Right kidney (tissue), 1 donor: ENCODE data around the gene SYVN1.

Source experiments
- DNase-seq: peaks from one replicate; pipeline ENCODE4 v3.0.0-alpha.2; 2016

The SYVN1 gene

GRCh38 chr11:65087827-65088226 is 46.5 kb downstream of the SYVN1 start:
- no peak for DNase-seq

GRCh38 chr11:65087216-65087615 is 47.1 kb downstream of the SYVN1 start:
- DNase-seq: no peak

- no peak for DNase-seq
These were observed 47.5 kb downstream of the SYVN1 start for GRCh38 chr11:65086809-65087208.

DNA sequence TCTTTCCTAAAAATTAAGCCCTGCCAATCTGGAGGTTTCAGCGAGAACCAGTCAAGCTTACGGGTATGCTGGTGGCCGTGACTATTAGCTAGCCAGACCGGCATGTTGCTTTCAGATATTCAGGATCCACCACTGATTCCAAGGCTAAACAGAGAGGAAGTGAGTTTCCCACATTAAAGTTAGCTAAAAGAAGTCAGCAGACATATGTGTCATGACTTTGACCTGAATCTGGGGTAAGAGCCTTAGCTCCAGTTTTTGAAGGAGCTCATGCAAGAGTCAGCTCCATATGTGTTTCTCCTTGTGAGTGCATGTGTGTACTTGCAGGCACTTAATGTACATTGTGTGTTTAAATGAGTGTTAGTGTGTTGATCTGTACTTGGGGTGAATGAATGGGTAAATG is 48.9 kb downstream of the SYVN1 start:
- no peak for DNase-seq

- no peak for DNase-seq
These were observed 49.5 kb downstream of the SYVN1 start for GRCh38 chr11:65084598-65085375.

DNA sequence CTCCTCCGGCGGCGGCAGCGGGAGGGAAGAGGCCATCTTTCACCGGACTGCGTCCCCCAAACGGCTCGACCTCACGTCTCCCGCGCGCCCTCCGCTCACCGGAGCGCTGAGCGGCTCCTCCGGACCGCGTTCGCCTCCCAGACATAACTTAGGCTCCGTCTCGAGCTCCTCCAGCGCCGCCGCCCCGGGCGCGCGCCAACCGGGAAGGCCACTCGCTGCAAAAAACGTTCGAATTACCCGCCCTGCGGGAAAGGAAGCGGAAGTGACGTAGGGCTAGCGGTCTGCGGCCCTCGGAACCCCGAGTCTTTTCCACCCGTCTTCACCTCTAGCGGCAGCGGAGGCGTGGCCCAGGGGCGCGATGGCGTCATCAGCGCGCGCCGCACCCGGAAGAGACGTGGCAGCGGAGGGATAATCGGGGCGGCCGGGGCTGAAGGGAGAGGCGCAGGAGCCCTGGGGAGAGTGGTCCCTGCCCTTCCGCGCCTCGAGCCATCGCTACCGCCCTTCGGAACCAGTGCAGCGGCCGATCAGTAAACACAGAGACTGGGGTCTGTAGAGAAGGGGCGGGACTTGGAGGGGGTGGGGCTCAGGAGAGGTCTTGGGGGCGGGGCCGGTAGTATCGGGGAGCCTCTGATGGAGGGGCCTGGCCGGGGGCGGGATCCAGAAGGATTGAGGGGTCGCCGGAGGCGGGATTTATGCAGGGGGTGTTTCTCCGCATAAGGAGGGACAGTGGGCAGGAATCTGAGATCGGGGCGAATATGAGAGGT is 50.3 kb downstream of the SYVN1 start, which contains the start of the genes CDCA5 and ZFPL1:
Gene CDCA5, minus strand, starts transcription at position 207 of the 764 bp plus-strand sequence. Its CDS starts 62 bp downstream, at position 145.
Gene ZFPL1, plus strand, starts transcription at position 389 of the 764 bp plus-strand sequence. CDS start 477 bp downstream, outside the sequence.
- DNase-seq: peak; percentile 91

DNA sequence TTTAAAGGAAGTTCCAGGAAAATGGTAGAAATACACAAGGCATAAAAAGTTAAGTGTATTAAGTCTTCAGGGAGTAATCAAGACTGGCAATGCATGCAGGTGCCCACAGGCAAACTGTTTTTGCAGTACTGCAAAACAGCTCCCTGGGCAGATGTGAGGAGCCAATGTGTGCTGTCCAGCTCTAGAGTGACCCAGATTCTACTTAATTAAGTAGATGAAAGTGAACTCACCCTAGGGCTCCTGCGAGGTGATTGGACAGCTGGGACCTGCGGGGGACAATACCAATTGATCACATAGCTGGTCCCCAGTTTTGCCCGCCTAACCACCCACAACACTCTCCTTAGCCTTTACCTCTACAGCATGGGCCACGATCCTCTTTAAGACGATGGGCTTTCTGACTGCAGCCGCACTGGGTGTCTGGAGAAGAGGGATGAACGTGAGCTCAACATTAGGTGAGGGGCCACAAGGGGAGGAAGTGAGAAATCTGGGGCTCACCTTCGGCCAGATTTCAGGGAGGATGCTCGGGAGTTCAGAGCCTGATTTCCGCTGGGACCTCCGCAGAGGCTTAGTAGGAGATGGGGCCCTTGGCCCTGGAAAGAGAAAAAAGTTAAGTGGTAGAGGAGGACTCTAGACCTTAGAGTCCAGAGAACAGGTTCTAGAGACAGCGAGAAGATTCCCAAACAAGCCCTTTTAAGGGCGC is 51.0 kb downstream of the SYVN1 start:
- no peak for DNase-seq

DNA sequence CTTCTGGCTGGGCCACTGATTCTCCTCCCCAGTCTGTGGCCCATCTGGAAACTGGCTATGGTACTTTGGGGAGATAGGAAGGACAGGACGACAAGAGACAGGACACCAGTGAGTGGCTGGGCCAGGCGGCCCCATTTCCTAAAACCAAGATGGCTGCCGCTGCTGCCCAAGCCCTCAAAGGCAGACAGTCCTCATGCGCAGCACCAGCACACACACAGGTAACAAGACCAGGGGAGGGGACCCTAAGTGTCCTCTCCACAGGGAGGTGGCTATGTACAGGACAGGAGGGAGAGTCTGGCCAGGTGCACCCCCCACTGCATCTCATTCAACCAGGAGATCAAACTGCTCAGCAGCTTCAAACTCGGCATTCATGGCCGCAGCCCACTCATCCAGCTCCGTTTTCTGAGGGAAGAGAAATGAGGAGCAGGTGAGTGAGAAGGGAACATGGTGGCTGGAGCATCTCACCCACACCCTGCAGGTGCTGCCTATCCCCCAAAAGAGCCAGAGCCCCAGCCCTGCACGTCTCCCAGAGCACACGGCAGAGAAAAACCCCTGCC is 55.5 kb downstream of the SYVN1 start:
- DNase-seq: no peak

GRCh38 chr11:65078151-65078550 is 56.2 kb downstream of the SYVN1 start:
- DNase-seq: no peak

GRCh38 chr11:65077451-65077850 is 56.9 kb downstream of the SYVN1 start:
- no peak for DNase-seq
